Activated CD8-positive, alpha-beta memory T cell treated with anti-CD3 and anti-CD28 coated beads, Interleukin-2, amount 50 U/mL, for 24 hours (primary cell): ENCODE measurements around the gene COPS4.
"Not testable (repeated sequence)": the region's sequence is repeated elsewhere in the genome, so short reads cannot be mapped to it uniquely, and the experiment has no call there.

ENCODE experiments used
- DNase-seq: peaks from one replicate; pipeline ENCODE4 v3.0.0-alpha.2; 2020; ENCODE audit errors: extremely low read depth

COPS4 gene

GRCh38 chr4:83034630-83035494 is at the start of gene COPS4:
Gene COPS4, plus strand, starts transcription at chr4:83035183. Its CDS starts 42 bp downstream, at chr4:83035225.
- peak; percentile 91 for DNase-seq

GRCh38 chr4:82987519-82987918 is 47.5 kb upstream of the COPS4 start:
- DNase-seq = not testable (repeated sequence)

- no peak for DNase-seq
Observed at GRCh38 chr4:82988323-82988832, 46.6 kb upstream of the COPS4 start.

GRCh38 chr4:82989575-82990429 is 45.2 kb upstream of the COPS4 start:
- no peak for DNase-seq

GRCh38 chr4:82994834-82995233 is 40.1 kb upstream of the COPS4 start:
- DNase-seq = no peak

DNA sequence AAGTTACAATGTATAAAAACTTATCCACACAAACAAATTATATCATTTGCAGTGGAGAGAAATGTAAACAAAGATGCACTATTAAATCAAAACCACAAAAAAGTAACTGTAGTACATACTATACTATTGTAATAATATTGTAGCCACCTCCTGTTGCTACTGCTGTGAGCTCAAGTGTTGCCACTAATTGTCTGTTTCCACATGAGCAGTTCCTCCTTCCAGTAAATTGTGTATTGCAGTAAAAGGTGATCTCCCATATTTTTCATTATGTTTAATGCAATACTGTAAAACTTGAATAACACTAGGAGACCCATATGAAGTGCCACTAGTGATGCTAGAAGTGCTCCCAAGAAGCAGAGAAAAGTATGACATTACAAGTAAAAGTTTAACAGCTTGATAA is 36.1 kb upstream of the COPS4 start:
- DNase-seq = no peak

DNA sequence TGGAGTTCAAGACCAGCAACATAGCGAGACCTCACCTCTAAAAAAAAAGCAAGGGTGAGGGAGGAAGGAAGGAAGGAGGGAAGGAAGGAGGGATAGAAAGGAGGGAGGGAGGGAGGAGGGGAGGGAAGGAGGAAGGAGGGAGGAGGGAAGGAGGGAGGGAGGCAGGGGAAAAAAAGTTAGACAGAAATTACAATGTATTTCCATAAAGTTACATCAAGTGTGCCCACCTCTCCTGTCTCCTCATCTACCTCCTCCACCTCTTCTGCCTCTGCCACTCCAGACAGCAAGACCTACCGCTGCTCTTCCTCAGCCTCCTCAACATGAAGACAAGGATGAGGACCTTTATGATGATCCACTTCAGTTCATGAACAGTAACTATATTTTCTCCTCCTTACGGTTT is 32.7 kb upstream of the COPS4 start:
- DNase-seq = no peak

GRCh38 chr4:83003044-83003791 is 31.8 kb upstream of the COPS4 start:
- not testable (repeated sequence) for DNase-seq

DNA sequence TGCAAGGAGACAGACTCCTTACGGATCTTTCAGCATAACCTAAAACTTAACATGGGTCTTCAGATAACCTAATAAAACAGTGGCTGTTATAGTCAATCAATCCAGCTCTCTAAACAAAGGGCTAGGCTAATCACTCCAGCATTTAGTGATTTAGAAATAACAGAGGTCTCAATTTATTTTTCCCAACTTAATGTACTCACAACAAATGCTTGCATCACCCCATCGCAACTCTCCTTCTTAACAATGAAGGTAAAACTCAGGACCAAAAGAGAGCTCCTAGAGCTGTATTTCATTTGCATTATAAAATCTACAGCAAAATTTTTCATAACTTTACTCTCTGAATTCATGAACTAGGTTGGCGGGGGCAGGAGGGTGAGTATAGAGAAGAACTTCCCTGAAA is 25.5 kb upstream of the COPS4 start:
- DNase-seq = no peak

- no peak for DNase-seq
Observed at GRCh38 chr4:83010111-83010521, 24.9 kb upstream of the COPS4 start.

DNA sequence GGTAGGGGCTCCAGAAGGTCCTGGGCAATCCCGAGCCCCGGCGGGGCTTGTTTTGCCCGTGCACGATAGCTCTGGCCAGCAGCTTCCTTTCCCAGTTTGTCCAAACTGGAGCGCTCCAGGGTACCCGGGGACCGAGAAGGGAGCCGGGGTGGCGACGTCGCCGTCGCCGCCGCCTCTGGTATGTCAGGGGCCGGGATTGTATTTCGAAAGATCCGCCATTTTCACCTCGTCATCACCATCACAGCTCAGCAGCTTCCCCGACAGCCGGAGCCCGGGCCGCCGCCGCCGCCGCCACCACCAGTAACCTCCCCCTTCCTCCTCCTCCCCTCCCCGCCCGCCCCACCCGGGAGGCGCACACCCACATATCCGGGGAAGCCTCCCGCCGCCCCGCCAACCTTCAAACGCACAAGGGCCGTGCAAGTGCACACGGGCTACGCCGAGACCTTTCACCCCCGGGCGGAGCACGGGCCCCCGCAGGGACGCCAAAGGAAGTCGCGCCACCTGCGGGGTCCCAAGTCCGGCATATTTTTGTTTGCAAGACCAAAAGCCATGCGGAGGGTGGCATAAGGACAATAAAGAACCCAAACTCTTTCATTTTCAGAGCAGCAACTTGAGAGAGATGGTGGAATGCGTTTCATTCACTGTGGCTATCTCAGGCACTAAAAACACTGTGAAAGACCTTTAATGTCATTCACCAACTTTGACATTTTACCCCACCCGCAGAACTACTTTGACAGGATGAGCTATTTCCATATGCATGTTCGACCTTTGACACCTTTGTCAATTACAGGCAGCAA is 24.3 kb upstream of the COPS4 start, which contains the start of gene LIN54:
TSS of gene LIN54 (minus strand) at position 302 of the 797 bp plus-strand sequence. CDS start 25,979 bp downstream, outside the sequence.
- DNase-seq = peak; percentile 45

GRCh38 chr4:83011689-83012199 is 23.2 kb upstream of the COPS4 start:
- no peak for DNase-seq

- no peak for DNase-seq
Observed at GRCh38 chr4:83012200-83012686, 22.7 kb upstream of the COPS4 start.

GRCh38 chr4:83012687-83013419 is 22.1 kb upstream of the COPS4 start:
- DNase-seq = peak; percentile 86

DNA sequence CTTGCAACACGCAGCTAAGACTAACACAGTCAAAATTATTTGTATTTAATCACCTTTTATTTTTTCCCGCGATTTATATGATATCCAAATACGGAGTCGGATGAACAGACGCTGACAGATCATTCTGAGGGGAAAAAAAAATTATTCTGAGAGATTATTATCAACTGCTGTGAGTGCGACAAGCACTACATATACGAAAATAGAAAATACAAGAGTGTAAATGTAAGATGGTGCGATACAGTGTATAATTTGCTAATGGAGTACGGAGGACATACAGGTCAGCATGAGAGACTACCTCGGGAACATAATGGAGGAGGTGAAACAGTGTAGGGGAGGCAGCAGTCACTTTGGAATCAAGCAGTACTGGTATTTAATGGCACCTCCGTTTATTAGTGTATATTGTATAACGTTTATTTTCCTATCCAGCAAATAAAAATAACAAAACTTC is 21.5 kb upstream of the COPS4 start:
- DNase-seq = no peak

- DNase-seq = no peak
Observed at GRCh38 chr4:83013902-83014301, 21.1 kb upstream of the COPS4 start.

GRCh38 chr4:83019794-83020494 is 15.0 kb upstream of the COPS4 start:
- no peak for DNase-seq

- DNase-seq = no peak
Observed at GRCh38 chr4:83022724-83023450, 12.1 kb upstream of the COPS4 start.
